Measurements from ENCODE around the gene GPR107. TPM values are rescaled to one million over a fixed set of nuclear protein-coding genes. Genes with fewer than 3 reads are reported as not detected.

Gene GPR107
- total RNA-seq, 6 donors from 2014 or later, result 26.5 to 44.4 (median 35.3) TPM

- no peaks in the 10 kb centered on the region for H3K9me3 ChIP-seq
- no peak for TF ChIP-seq POLR2A (IDR thresholded peaks at IDR 0.05)
- no peak for TF ChIP-seq CTCF (IDR thresholded peaks at IDR 0.05)
- no peak for TF ChIP-seq POLR2AphosphoS5 (IDR thresholded peaks at IDR 0.05)
- TF ChIP-seq EP300 (IDR thresholded peaks at IDR 0.05), result no peak
- DNase-seq (no peak), ATAC-seq (ENCODE audit: low FRiP score in 2 of 2) (no peak)
- no peaks in the 10 kb centered on the region for H3K27me3 ChIP-seq
- peak overlapping the region; percentile 85 to 96 (median 94) for H3K27ac ChIP-seq
- H3K36me3 ChIP-seq, result no peaks in the 10 kb centered on the region
- H3K4me1 ChIP-seq, result peaks cover 18 to 43% (median 21%) of the 10 kb centered on the region in 4 donors
- WGBS, 2 donors, result 56 to 76% methylated on average over 4 of the region's 4 CpGs
- H3K4me3 ChIP-seq, result peak overlapping the region in 1 of 4 donors; percentile 11
These were observed 7.8 kb upstream of the GPR107 start for GRCh38 chr9:130045725-130046450.

GRCh38 chr9:130049431-130050210 is 4.1 kb upstream of the GPR107 start:
- Histone ChIP-seq H3K27me3 (no peaks in the 10 kb centered on the region), H3K9me3 (no peaks in the 10 kb centered on the region), H3K4me3 (no peak overlapping the region), H3K27ac (no peak overlapping the region), H3K36me3 (no peaks in the 10 kb centered on the region), H3K4me1 (peaks cover 26 to 45% (median 27%) of the 10 kb centered on the region in 4 donors)
- DNase-seq (no peak), ATAC-seq (ENCODE audit: low FRiP score in 2 of 2) (no peak)
- TF ChIP-seq CTCF (IDR thresholded peaks at IDR 0.05) (no peak), POLR2AphosphoS5 (IDR thresholded peaks at IDR 0.05) (no peak), EP300 (IDR thresholded peaks at IDR 0.05) (no peak), POLR2A (IDR thresholded peaks at IDR 0.05) (no peak)
- WGBS, 2 donors, result 87 to 88% methylated on average over 11 of the region's 11 CpGs

- no peak for ATAC-seq (ENCODE audit: low FRiP score in 2 of 2)
- 95 to 98% methylated on average over 3 of the region's 3 CpGs for WGBS, 2 donors
- no peak overlapping the region for H3K27ac ChIP-seq
- no peaks in the 10 kb centered on the region for H3K9me3 ChIP-seq
- DNase-seq, result no peak
- H3K36me3 ChIP-seq, result no peaks in the 10 kb centered on the region
- H3K4me1 ChIP-seq, result peaks cover 23 to 46% (median 32%) of the 10 kb centered on the region in 4 donors
- TF ChIP-seq EP300 (IDR thresholded peaks at IDR 0.05) (no peak), POLR2AphosphoS5 (IDR thresholded peaks at IDR 0.05) (no peak), CTCF (IDR thresholded peaks at IDR 0.05) (no peak), POLR2A (IDR thresholded peaks at IDR 0.05) (no peak)
- no peak overlapping the region for H3K4me3 ChIP-seq
- H3K27me3 ChIP-seq, result no peaks in the 10 kb centered on the region
These were observed 3.2 kb upstream of the GPR107 start for GRCh38 chr9:130050462-130050861.

- Histone ChIP-seq H3K27me3 (no peaks in the 10 kb centered on the region), H3K4me1 (peaks cover 24 to 42% (median 30%) of the 10 kb centered on the region in 4 donors), H3K9me3 (no peaks in the 10 kb centered on the region), H3K27ac (peak overlapping the region in 3 of 4 donors; percentile 40 to 96 (median 48)), H3K4me3 (no peak overlapping the region), H3K36me3 (no peaks in the 10 kb centered on the region)
- peak in 1 of 4 donors; percentile 10 for TF ChIP-seq POLR2A (IDR thresholded peaks at IDR 0.05)
- TF ChIP-seq POLR2AphosphoS5 (IDR thresholded peaks at IDR 0.05), result no peak
- TF ChIP-seq EP300 (IDR thresholded peaks at IDR 0.05), result no peak
- TF ChIP-seq CTCF (IDR thresholded peaks at IDR 0.05), result no peak
- no peak for ATAC-seq (ENCODE audit: low FRiP score in 2 of 2)
- no peak for DNase-seq
These were observed 1.9 kb upstream of the GPR107 start for GRCh38 chr9:130051855-130052254.
